Left ventricle myocardium inferior (tissue), 1 donor: Measurements from ENCODE around the gene FMO2. TPM values are rescaled to one million over a fixed set of nuclear protein-coding genes. Genes with fewer than 3 reads are reported as not detected.
"Not testable (repeated sequence)": the region's sequence is repeated elsewhere in the genome, so short reads cannot be mapped to it uniquely, and the experiment has no call there.

Experiments used
- DNase-seq: peaks from one replicate; pipeline ENCODE4 v3.0.0-alpha.2; 2020
- H3K27ac ChIP-seq: fragments of 200-600 bp; replicated peaks from 2 replicates; pipeline ENCODE4 v1.8.0; 2021
- H3K27me3 ChIP-seq: fragments of 200-600 bp; 2 replicates; pipeline ENCODE4 v1.8.0; 2021; ENCODE audit warnings: low read depth
- H3K36me3 ChIP-seq: fragments of 200-600 bp; 2 replicates; pipeline ENCODE4 v1.8.0; 2021
- H3K4me1 ChIP-seq: fragments of 200-600 bp; 2 replicates; pipeline ENCODE4 v1.8.0; 2021
- H3K4me3 ChIP-seq: fragments of 200-600 bp; 2 replicates; pipeline ENCODE4 v1.8.0; 2021; ENCODE audit warnings: mild to moderate bottlenecking, moderate library complexity
- H3K9me3 ChIP-seq: fragments of 200-600 bp; replicated peaks from 2 replicates; pipeline ENCODE4 v1.8.0; 2021
- intact Hi-C: fragments of 100-400 bp; cut with micrococcal nuclease; formaldehyde crosslinking; loops from one replicate; pipeline ENCODE4 v1.11.0; 2022
- total RNA-seq: library from RNA; stranded (reverse); fragmentation: NEBNext Ultra II Directional; extraction: Animal tissue kit (Norgen Biotek cat#: 25700); gene quantifications from one replicate; pipeline ENCODE4 v1.2.1, GENCODE V29; 2021
- TF ChIP-seq, protein P1 (sequence below): fragments of 200-600 bp; IDR thresholded peaks from 2 replicates; pipeline ENCODE4 v1.8.0; 2021; ENCODE audit warnings: antibody characterized with exemption, mild to moderate bottlenecking, borderline replicate concordance
- donor health status: DM: no; HTN: yes; CAD: no; lungs with severe emphysema.

The FMO2 gene
- total RNA-seq, 1 donor from 2014 or later: 49.7 TPM

- TF ChIP-seq, protein P1, sequence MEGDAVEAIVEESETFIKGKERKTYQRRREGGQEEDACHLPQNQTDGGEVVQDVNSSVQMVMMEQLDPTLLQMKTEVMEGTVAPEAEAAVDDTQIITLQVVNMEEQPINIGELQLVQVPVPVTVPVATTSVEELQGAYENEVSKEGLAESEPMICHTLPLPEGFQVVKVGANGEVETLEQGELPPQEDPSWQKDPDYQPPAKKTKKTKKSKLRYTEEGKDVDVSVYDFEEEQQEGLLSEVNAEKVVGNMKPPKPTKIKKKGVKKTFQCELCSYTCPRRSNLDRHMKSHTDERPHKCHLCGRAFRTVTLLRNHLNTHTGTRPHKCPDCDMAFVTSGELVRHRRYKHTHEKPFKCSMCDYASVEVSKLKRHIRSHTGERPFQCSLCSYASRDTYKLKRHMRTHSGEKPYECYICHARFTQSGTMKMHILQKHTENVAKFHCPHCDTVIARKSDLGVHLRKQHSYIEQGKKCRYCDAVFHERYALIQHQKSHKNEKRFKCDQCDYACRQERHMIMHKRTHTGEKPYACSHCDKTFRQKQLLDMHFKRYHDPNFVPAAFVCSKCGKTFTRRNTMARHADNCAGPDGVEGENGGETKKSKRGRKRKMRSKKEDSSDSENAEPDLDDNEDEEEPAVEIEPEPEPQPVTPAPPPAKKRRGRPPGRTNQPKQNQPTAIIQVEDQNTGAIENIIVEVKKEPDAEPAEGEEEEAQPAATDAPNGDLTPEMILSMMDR: no peak
- Histone ChIP-seq H3K4me1 (peaks cover 38% of the 10 kb centered on the region), H3K9me3 (no peaks in the 10 kb centered on the region), H3K4me3 (no peak overlapping the region), H3K27me3 (no peaks in the 10 kb centered on the region), H3K27ac (peak overlapping the region; percentile 78), H3K36me3 (no peaks in the 10 kb centered on the region)
- intact Hi-C loops: no loop called here
- no peak for DNase-seq
These were observed 34.4 kb downstream of the FMO2 start for GRCh38 chr1:171219346-171220080.

GRCh38 chr1:171220081-171220420, 35.0 kb downstream of the FMO2 start:
- intact Hi-C loops: no loop called here
- Histone ChIP-seq H3K27ac (peak overlapping the region; percentile 78), H3K4me3 (peak overlapping the region; percentile 32), H3K4me1 (peaks cover 38% of the 10 kb centered on the region), H3K27me3 (no peaks in the 10 kb centered on the region), H3K36me3 (no peaks in the 10 kb centered on the region), H3K9me3 (no peaks in the 10 kb centered on the region)
- DNase-seq: no peak
- TF ChIP-seq, protein P1: no peak

DNA sequence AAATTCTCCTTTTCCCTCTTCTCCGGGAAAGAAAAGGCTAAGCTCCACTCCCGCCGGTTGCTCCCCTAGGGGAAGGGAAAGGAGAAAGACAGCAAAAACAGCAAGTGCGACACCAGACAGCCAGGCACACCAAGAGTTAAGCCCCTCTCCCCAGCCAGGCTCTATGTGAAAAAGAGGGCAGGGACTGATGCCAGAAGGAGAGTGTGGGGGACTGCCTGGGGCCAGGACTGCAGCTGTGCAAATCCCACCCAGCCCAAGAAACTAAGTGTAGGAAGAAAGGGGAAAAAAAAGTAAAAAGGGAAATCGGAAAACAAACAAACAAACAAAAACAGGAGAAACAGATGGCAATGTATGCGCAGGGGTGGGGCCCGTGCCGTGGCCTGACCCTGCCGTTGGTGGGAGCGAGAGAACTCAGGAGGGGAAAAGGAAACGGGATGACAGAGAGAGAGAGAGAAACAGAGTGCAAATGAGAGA, 35.5 kb downstream of the FMO2 start:
- Histone ChIP-seq H3K9me3 (no peaks in the 10 kb centered on the region), H3K36me3 (no peaks in the 10 kb centered on the region), H3K4me3 (peak overlapping the region; percentile 32), H3K4me1 (peaks cover 38% of the 10 kb centered on the region), H3K27me3 (no peaks in the 10 kb centered on the region), H3K27ac (peak overlapping the region; percentile 78)
- TF ChIP-seq, protein P1: no peak
- no peak for DNase-seq
- intact Hi-C loops: no loop called here

GRCh38 chr1:171221665-171222591, 36.8 kb downstream of the FMO2 start:
- peak overlapping the region; percentile 78 for H3K27ac ChIP-seq
- intact Hi-C loops: no loop called here
- peaks cover 42% of the 10 kb centered on the region for H3K4me1 ChIP-seq
- H3K36me3 ChIP-seq: no peaks in the 10 kb centered on the region
- no peak for DNase-seq
- H3K27me3 ChIP-seq: no peaks in the 10 kb centered on the region
- H3K9me3 ChIP-seq: no peaks in the 10 kb centered on the region
- TF ChIP-seq, protein P1: no peak
- no peak overlapping the region for H3K4me3 ChIP-seq

GRCh38 chr1:171222936-171223335, 37.8 kb downstream of the FMO2 start:
- TF ChIP-seq, protein P1: no peak
- Histone ChIP-seq H3K4me1 (peaks cover 42% of the 10 kb centered on the region), H3K36me3 (no peaks in the 10 kb centered on the region), H3K4me3 (no peak overlapping the region), H3K27me3 (no peaks in the 10 kb centered on the region), H3K9me3 (no peaks in the 10 kb centered on the region), H3K27ac (peak overlapping the region; percentile 78)
- DNase-seq: peak; percentile 35
- intact Hi-C loops: no loop called here

DNA sequence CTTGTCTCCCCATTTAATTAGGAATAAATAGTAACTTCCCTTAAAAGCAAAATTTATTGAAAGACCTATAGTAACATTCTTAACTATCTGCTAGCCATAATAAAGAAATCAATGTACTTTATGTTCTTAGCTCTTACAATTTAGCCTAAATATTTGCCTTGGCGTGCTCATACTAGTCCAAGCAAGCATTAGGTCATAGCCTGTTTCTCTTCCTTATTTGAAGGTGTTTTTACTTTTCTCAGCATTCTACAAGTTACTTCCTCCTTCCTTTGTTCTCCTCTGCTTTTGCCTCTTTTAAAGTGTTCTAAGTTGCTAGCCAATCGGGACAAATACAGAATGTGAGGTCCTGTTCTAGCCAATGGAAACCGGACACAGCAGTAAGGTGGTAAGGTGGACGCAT, 39.2 kb downstream of the FMO2 start:
- H3K9me3 ChIP-seq, H3K36me3 ChIP-seq, H3K27me3 ChIP-seq, DNase-seq, intact Hi-C loops, H3K4me3 ChIP-seq: not testable (repeated sequence)
- H3K27ac ChIP-seq: peak overlapping the region; percentile 78
- peaks cover 32% of the 10 kb centered on the region for H3K4me1 ChIP-seq
